Left renal pelvis (tissue), 4 donors: ENCODE measurements around the gene ADGRA1. TPM values are rescaled to one million over a fixed set of nuclear protein-coding genes. Genes with fewer than 3 reads are reported as not detected.

Experiments
- DNase-seq, 4 donors: peaks; one replicate each; pipeline ENCODE4 v3.0.0-alpha.2; 2013; ENCODE audit warnings: low read depth in 4 of 4, low spot score in 3 of 4
- polyA plus RNA-seq, 4 donors: library from polyadenylated mRNA; unstranded; fragments of 120-200 nt; gene quantifications; one replicate each; pipeline ENCODE4 v1.2.1, GENCODE V29; 2013; ENCODE audit not compliant: insufficient read length in 4 of 4

ADGRA1 gene
- polyA plus RNA-seq, 4 donors, result 0.57 to 1.6 (median 1.2) TPM

- DNase-seq, result no peak
Observed at GRCh38 chr10:133094286-133094685, 6.6 kb downstream of the ADGRA1 start.

- no peak for DNase-seq
Observed at GRCh38 chr10:133094866-133095265, 7.1 kb downstream of the ADGRA1 start.

- DNase-seq, result no peak
Observed at GRCh38 chr10:133095586-133095985, 7.9 kb downstream of the ADGRA1 start.

GRCh38 chr10:133096616-133097269, 9.0 kb downstream of the ADGRA1 start:
- no peak for DNase-seq

- no peak for DNase-seq
Observed at GRCh38 chr10:133097418-133097817, 9.7 kb downstream of the ADGRA1 start.

GRCh38 chr10:133097961-133098360, 10.2 kb downstream of the ADGRA1 start:
- DNase-seq, result no peak

- DNase-seq, result no peak
Observed at GRCh38 chr10:133098426-133099124, 10.9 kb downstream of the ADGRA1 start.

GRCh38 chr10:133099571-133099970, 11.8 kb downstream of the ADGRA1 start:
- DNase-seq, result no peak

- DNase-seq, result no peak
Observed at GRCh38 chr10:133100186-133100585, 12.5 kb downstream of the ADGRA1 start.

- DNase-seq, result no peak
Observed at GRCh38 chr10:133100706-133101415, 13.1 kb downstream of the ADGRA1 start.

- DNase-seq, result no peak
Observed at GRCh38 chr10:133101416-133101810, 13.7 kb downstream of the ADGRA1 start.

GRCh38 chr10:133102415-133103095, 14.8 kb downstream of the ADGRA1 start:
- DNase-seq, result no peak

GRCh38 chr10:133103311-133103910, 15.7 kb downstream of the ADGRA1 start:
- DNase-seq, result no peak

- DNase-seq, result no peak
Observed at GRCh38 chr10:133104068-133104962, 16.6 kb downstream of the ADGRA1 start.

- no peak for DNase-seq
Observed at GRCh38 chr10:133104963-133105640, 17.4 kb downstream of the ADGRA1 start.

- no peak for DNase-seq
Observed at GRCh38 chr10:133105686-133106390, 18.1 kb downstream of the ADGRA1 start.

- no peak for DNase-seq
Observed at GRCh38 chr10:133106516-133106915, 18.8 kb downstream of the ADGRA1 start.

GRCh38 chr10:133107442-133107841, 19.7 kb downstream of the ADGRA1 start:
- no peak for DNase-seq

GRCh38 chr10:133109711-133110110, 22.0 kb downstream of the ADGRA1 start:
- DNase-seq, result no peak
